Measurements from ENCODE around the gene ZNF750.

DNA sequence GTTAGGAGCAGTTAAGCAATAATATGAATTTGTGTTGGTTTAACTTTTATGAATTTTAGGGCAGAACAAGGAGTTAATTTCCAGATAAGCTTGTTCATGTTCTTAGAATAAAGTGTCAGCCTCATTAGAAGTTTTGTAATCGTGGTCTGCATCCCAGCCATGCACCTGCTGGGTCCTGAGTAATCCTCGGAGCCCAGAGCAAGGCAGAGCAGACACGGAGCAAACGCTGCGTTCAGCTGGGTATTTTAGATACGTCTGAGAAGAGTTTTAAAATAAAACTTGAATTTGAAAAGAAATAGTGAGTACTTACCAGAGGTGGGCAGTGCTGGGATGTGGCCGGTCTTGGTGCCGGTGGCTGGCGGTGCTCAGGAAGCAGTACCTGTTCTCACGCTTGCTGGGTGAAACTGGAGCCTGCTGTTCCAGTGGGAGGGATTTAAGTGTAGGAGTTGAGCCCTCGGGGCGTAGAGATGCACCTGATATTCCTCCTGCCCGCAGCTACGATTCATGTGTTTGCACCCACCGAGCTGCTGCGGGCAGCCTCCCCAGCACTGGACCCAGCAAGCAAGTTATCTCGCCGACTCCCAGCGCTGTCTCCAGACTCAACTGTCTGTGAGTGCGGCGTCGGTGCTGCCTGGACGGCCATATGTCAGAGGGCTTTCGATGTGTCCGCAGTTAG lies at the start of gene ZNF750:
- TF ChIP-seq POLR2AphosphoS5 (IDR thresholded peaks at IDR 0.05) = peak in 2 of 3 donors; percentile 30 to 34
- TF ChIP-seq, protein P1, sequence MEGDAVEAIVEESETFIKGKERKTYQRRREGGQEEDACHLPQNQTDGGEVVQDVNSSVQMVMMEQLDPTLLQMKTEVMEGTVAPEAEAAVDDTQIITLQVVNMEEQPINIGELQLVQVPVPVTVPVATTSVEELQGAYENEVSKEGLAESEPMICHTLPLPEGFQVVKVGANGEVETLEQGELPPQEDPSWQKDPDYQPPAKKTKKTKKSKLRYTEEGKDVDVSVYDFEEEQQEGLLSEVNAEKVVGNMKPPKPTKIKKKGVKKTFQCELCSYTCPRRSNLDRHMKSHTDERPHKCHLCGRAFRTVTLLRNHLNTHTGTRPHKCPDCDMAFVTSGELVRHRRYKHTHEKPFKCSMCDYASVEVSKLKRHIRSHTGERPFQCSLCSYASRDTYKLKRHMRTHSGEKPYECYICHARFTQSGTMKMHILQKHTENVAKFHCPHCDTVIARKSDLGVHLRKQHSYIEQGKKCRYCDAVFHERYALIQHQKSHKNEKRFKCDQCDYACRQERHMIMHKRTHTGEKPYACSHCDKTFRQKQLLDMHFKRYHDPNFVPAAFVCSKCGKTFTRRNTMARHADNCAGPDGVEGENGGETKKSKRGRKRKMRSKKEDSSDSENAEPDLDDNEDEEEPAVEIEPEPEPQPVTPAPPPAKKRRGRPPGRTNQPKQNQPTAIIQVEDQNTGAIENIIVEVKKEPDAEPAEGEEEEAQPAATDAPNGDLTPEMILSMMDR (IDR thresholded peaks at IDR 0.05) = no peak
- no peak for TF ChIP-seq POLR2A (IDR thresholded peaks at IDR 0.05)

All from suprapubic skin (tissue), 4 donors.